Kidney epithelial cell (primary cell): ENCODE measurements around the gene STAT5B. TPM values are rescaled to one million over a fixed set of nuclear protein-coding genes. Genes with fewer than 3 reads are reported as not detected.
A peak's percentile ranks its signal among the peaks of the same experiment; 100 is the strongest.

ENCODE experiments used
- DNase-seq: peaks from one replicate; pipeline ENCODE4 v3.0.0-alpha.2; 2010; ENCODE audit warnings: low read depth
- H3K27me3 ChIP-seq: 2 replicates; pipeline ENCODE4 v1.6.0; 2011; ENCODE audit warnings: low read length; ENCODE audit not compliant: control insufficient read depth, insufficient read depth
- H3K36me3 ChIP-seq: 2 replicates; pipeline ENCODE4 v1.5.1; 2011; ENCODE audit warnings: low read length; ENCODE audit not compliant: control insufficient read depth, insufficient read depth
- H3K4me3 ChIP-seq: 2 replicates; pipeline ENCODE4 v1.5.1; 2011; ENCODE audit warnings: low read depth, mild to moderate bottlenecking, control low read depth, low read length
- total RNA-seq: library from RNA; depleted of rRNA; stranded (reverse); fragments of >200 nt; gene quantifications from 2 replicates; pipeline ENCODE4 v1.2.3, GENCODE V29; 2015
- TF ChIP-seq, protein P1 (sequence below): IDR thresholded peaks from 2 replicates; pipeline ENCODE4 v1.5.1; 2011; ENCODE audit warnings: mild to moderate bottlenecking, moderate library complexity, low read length, control low read depth, inconsistent platforms; ENCODE audit not compliant: insufficient read depth, poor library complexity, severe bottlenecking

STAT5B gene
- total RNA-seq, 1 donor from 2014 or later, result 27.5 TPM

DNA sequence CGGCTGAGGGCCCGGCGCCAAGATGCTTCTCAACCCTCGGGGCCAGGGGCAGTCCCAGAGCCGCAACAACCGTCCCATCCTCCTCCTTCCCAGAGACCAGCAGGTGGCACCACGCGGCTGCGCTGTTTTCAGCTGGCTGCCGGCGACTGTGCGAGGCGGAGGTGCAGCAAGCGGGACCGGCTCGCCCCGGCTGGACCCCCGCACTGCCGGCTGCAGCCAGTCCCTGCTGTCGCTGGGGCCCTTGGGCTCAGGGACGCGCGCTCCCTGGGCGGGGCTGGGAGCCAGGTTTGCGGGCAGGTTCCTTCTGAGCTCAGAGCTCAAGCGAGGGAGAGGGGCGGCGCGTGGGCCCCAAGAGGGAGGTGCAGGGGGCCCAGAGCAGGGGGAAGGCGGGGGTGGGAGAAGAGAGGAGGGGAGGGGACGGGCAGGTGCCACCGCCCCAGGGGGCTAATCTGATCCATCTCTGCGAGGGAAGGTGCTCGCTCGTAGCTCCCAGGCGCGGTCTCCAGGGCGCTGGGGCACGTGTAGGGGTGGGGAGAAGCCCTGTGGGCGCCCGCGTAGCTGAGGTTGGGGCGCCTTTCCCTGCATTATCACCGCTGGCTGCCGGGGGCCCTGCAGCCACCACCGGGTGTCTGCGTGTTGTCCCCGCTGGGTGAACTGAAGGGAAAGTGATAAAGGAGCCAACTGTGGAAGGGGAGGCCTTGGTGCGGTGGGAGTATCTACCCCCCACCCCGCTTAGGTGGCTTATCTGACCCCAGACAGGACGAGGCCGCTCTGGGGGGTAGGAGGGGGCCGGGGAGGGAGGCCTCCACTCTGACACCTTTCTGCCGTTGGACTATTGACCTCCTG lies 36.3 kb upstream of the STAT5B start:
- H3K4me3 ChIP-seq, result no peak overlapping the region
- TF ChIP-seq, protein P1, sequence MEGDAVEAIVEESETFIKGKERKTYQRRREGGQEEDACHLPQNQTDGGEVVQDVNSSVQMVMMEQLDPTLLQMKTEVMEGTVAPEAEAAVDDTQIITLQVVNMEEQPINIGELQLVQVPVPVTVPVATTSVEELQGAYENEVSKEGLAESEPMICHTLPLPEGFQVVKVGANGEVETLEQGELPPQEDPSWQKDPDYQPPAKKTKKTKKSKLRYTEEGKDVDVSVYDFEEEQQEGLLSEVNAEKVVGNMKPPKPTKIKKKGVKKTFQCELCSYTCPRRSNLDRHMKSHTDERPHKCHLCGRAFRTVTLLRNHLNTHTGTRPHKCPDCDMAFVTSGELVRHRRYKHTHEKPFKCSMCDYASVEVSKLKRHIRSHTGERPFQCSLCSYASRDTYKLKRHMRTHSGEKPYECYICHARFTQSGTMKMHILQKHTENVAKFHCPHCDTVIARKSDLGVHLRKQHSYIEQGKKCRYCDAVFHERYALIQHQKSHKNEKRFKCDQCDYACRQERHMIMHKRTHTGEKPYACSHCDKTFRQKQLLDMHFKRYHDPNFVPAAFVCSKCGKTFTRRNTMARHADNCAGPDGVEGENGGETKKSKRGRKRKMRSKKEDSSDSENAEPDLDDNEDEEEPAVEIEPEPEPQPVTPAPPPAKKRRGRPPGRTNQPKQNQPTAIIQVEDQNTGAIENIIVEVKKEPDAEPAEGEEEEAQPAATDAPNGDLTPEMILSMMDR, result peak; percentile 64

DNA sequence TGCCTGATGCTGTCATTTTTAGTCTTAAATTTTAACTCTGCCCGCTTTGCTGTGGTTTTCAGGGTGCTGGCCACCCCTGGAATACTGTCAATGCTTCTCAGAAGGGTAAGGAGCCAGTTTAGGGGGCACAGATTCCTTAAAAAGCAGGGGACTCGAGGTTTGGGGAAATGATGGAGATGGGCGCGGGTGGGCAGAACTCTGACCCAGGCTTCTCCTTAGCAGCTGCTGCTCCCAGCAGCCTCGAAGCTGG lies 35.8 kb upstream of the STAT5B start:
- H3K27me3 ChIP-seq, result no peaks in the 10 kb centered on the region
- no peak overlapping the region for H3K4me3 ChIP-seq
- DNase-seq, result no peak
- TF ChIP-seq, protein P1, result no peak
- H3K36me3 ChIP-seq, result no peaks in the 10 kb centered on the region

More for the DNA sequence above, 36.3 kb upstream of the STAT5B start:
- DNase-seq, result no peak
- Histone ChIP-seq H3K27me3 (no peaks in the 10 kb centered on the region), H3K36me3 (no peaks in the 10 kb centered on the region)

DNA sequence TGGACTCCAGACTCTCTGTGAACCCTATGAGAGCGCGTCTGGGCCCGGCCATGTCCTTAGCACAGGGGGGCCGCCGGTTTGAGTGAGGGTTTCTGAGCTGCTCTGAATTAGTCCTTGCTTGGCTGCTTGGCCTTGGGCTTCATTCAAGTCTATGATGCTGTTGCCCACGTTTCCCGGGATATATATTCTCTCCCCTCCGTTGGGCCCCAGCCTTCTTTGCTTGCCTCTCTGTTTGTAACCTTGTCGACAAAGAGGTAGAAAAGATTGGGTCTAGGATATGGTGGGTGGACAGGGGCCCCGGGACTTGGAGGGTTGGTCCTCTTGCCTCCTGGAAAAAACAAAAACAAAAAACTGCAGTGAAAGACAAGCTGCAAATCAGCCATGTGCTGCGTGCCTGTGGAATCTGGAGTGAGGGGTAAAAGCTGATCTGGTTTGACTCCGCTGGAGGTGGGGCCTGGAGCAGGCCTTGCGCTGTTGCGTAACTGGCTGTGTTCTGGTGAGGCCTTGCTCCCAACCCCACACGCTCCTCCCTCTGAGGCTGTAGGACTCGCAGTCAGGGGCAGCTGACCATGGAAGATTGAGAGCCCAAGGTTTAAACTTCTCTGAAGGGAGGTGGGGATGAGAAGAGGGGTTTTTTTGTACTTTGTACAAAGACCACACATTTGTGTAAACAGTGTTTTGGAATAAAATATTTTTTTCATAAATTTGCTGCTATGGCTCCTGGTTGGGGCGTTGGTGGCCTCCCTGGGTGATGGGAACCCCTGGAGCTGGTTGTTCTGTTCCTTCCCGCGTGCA lies 35.2 kb upstream of the STAT5B start:
- TF ChIP-seq, protein P1, result no peak
- Histone ChIP-seq H3K4me3 (no peak overlapping the region), H3K27me3 (no peaks in the 10 kb centered on the region), H3K36me3 (no peaks in the 10 kb centered on the region)
- peak; percentile 56 for DNase-seq

GRCh38 chr17:42310787-42311215 lies 34.6 kb upstream of the STAT5B start:
- no peak overlapping the region for H3K4me3 ChIP-seq
- no peaks in the 10 kb centered on the region for H3K27me3 ChIP-seq
- TF ChIP-seq, protein P1, result no peak
- DNase-seq, result no peak
- no peaks in the 10 kb centered on the region for H3K36me3 ChIP-seq

GRCh38 chr17:42309986-42310786 lies 34.0 kb upstream of the STAT5B start:
- Histone ChIP-seq H3K27me3 (no peaks in the 10 kb centered on the region), H3K4me3 (no peak overlapping the region), H3K36me3 (no peaks in the 10 kb centered on the region)
- TF ChIP-seq, protein P1, result peak; percentile 16
- DNase-seq, result no peak
